ENCODE data around the gene KLF18. TPM values are rescaled to one million over a fixed set of nuclear protein-coding genes. Genes with fewer than 3 reads are reported as not detected.

The KLF18 gene
- total and polyA plus RNA-seq, 2 donors (not counting 3 experiments of a cell fraction or from before 2014, with no cell fraction given): not detected

- H3K4me2 ChIP-seq (ENCODE audit: insufficient read depth, low read length): no peak overlapping the region
- H3K4me1 ChIP-seq (ENCODE audit: control insufficient read depth, extremely low read depth, insufficient read depth, low read length): no peaks in the 10 kb centered on the region
- H3K27ac ChIP-seq (ENCODE audit: insufficient read depth, low read depth, low read length): no peak overlapping the region
- H2AFZ ChIP-seq (ENCODE audit: low read depth, low read length): no peak overlapping the region
- H3K9me3 ChIP-seq (replicated peaks; ENCODE audit: control insufficient read depth, insufficient read depth, low read length): no peaks in the 10 kb centered on the region
- intact Hi-C loops (cut with micrococcal nuclease): no loop called here
- dilution Hi-C loops (cut with MboI; ENCODE audit: extremely low pct_ligation_motif_present, low sequenced_read_pairs): no loop called here
- no peak for FAIRE-seq
- no peaks in the 10 kb centered on the region for H3K9me1 ChIP-seq (replicated peaks; ENCODE audit: control insufficient read depth, extremely low read depth, insufficient read depth, low read length)
- TF ChIP-seq GATA2 (IDR thresholded peaks at IDR 0.05; ENCODE audit: insufficient read depth, insufficient read length, low read depth, low read length) (no peak), CTCF (IDR thresholded peaks at IDR 0.05; ENCODE audit: extremely low read depth in 1 of 2, insufficient read depth in 1 of 2, low read depth in 1 of 2, low read length in 2 of 2) (no peak), MYC (IDR thresholded peaks at IDR 0.05; ENCODE audit: low read depth, low read length) (no peak), JUN (IDR thresholded peaks at IDR 0.05; ENCODE audit: borderline replicate concordance, insufficient read depth, insufficient read length, low read depth) (no peak), FOS (IDR thresholded peaks at IDR 0.05; ENCODE audit: borderline replicate concordance, insufficient read depth, low read length) (no peak), POLR2A (IDR thresholded peaks at IDR 0.05; ENCODE audit: low read depth, low read length) (no peak), EZH2 (IDR thresholded peaks at IDR 0.05; ENCODE audit: borderline replicate concordance, low read depth, low read length, severe bottlenecking) (no peak), POLR2AphosphoS5 (IDR thresholded peaks at IDR 0.05; ENCODE audit: insufficient read depth, low read depth, low read length) (no peak)
- TF ChIP-seq, protein P1, sequence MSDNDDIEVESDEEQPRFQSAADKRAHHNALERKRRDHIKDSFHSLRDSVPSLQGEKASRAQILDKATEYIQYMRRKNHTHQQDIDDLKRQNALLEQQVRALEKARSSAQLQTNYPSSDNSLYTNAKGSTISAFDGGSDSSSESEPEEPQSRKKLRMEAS (IDR thresholded peaks at IDR 0.05; ENCODE audit: insufficient read depth, insufficient read length): no peak
- H4K20me1 ChIP-seq (replicated peaks; ENCODE audit: control insufficient read depth, extremely low read depth, insufficient read depth, low read length): no peaks in the 10 kb centered on the region
- H3K4me3 ChIP-seq (replicated peaks in 1 of 3; ENCODE audit: insufficient read depth in 1 of 3, low read depth in 1 of 3, low read length in 3 of 3): no peak overlapping the region
- no peak overlapping the region for H3K9ac ChIP-seq (replicated peaks; ENCODE audit: extremely low read depth, insufficient read depth, low read length)
- H3K79me2 ChIP-seq (ENCODE audit: control insufficient read depth, insufficient read depth, low read length): no peaks in the 10 kb centered on the region
- no peak for DNase-seq (ENCODE audit: low read depth, low spot score)
- BruUV-seq (replicated peaks): no TSS peak
- peaks cover 3 to 4% of the 10 kb centered on the region in 2 experiments for H3K27me3 ChIP-seq (ENCODE audit: control insufficient read depth in 2 of 2, insufficient read depth in 2 of 2, low read length in 2 of 2)
- ChIA-PET POLR2A (no interaction called here), CTCF (interaction anchor here (1.4 to 2.2 kb wide), 3 partner anchors 9 to 20 kb away, joined by 5 to 8 read pairs (median 7); no protein-coding TSS in a partner anchor)
- no peaks in the 10 kb centered on the region for H3K36me3 ChIP-seq (ENCODE audit: control insufficient read depth in 2 of 2, extremely low read depth in 1 of 2, insufficient read depth in 2 of 2, low read length in 2 of 2)
Measured at GRCh38 chr1:44111861-44112260, 29.6 kb downstream of the KLF18 start.

Data from endothelial cell of umbilical vein (primary cell).